NCI-H128 (cell line): Measurements from ENCODE around the gene MCOLN1.
A peak's percentile ranks its signal among the peaks of the same experiment; 100 is the strongest.

Experiments used
- DNase-seq: peaks from one replicate; lab custom pipeline; 2025; ENCODE audit not compliant: unreplicated experiment; lab: John Stamatoyannopoulos, UW

The MCOLN1 gene

DNA sequence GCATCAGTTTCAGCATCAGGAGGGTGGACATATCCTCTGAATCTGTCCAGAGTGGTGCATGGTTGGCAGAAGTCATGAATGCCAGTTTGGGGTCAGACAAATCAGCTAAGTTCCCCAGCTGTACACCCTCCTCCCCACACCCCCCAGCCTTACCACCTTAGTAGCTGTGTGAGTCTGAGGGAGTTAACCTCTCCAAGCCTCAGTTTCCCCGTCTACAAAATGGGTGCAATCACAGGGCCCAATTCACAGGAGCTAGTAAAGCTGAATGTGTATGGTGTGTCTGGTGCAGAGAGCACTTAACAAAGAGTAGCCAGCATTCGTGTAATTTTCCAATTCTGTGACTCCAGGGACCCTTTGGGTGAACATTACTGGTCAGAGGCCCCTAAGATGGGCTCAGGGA, 19.9 kb upstream of the MCOLN1 start:
- no peak for DNase-seq

DNA sequence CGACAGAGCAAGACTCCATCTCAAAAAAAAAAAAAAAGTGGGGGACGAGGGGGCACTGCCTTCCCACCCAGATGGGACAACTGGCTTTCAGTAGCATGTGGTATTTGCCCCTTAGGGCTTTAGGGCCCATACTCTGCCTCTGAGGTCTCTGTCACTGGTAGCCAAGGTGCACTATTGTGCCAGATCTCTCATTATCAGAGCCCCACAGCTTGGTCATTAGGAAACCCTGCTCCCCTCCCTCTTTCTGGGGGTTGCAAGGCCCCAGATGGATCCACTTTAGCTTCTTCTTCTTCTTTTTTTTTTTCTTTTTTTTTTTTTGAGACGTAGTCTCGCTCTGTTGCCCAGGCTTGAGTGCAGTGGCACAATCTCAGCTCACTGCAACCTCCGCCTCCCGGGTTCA, 17.7 kb upstream of the MCOLN1 start:
- DNase-seq, result no peak

DNA sequence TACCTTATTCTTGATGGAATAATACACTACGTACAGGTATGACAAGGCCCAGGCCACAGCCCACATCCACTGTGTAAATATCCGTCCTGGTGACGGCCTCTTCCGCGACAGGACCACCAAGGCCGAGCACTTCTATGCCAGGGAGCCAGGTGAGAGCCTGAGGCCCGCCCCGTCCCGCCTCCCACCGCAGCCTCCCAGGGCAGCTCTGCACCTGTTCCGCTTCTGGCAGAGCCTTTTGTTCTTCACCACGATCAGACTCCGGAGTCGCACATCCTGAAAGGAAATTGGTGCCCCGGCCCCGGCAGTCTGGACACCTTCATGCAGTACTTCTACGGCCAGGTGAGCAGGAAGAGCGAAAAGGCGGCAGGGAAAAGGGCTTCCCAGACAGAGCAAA, 17.1 kb upstream of the MCOLN1 start:
- no peak for DNase-seq

DNA sequence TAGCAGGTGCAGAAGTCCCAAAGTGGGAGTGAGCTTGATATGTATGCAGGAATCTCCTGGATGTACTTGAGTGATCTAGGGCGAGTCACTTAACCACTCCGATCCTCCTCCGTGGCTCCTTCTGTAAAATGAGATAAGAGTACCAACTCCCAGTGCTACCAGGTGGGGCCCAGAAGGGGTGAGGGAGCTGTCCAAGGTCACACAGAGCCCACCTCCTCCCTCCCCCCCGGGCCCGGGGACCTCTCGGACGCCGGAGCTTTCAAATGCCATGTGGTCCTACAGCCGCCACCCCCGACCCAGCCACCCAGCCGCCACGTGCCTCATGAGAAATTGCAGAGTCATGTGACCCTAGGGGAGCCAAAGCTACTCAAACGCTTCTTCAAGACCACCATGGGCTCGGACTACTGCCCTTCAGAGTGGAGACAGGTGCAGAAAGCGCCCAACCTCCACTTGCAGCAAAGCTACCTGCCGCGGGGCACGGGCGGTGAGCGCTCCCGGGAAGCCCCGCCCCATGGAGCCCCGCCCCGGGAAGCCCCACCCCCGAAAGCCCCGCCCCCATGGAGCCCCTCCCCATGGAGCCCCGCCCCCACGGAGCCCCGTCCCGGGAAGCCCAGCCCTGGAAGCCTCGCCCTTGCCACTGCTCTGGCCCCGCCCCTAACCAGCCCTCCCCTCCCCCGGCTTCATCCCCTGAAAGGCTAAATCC, 16.6 kb upstream of the MCOLN1 start:
- peak; percentile 36 for DNase-seq

DNA sequence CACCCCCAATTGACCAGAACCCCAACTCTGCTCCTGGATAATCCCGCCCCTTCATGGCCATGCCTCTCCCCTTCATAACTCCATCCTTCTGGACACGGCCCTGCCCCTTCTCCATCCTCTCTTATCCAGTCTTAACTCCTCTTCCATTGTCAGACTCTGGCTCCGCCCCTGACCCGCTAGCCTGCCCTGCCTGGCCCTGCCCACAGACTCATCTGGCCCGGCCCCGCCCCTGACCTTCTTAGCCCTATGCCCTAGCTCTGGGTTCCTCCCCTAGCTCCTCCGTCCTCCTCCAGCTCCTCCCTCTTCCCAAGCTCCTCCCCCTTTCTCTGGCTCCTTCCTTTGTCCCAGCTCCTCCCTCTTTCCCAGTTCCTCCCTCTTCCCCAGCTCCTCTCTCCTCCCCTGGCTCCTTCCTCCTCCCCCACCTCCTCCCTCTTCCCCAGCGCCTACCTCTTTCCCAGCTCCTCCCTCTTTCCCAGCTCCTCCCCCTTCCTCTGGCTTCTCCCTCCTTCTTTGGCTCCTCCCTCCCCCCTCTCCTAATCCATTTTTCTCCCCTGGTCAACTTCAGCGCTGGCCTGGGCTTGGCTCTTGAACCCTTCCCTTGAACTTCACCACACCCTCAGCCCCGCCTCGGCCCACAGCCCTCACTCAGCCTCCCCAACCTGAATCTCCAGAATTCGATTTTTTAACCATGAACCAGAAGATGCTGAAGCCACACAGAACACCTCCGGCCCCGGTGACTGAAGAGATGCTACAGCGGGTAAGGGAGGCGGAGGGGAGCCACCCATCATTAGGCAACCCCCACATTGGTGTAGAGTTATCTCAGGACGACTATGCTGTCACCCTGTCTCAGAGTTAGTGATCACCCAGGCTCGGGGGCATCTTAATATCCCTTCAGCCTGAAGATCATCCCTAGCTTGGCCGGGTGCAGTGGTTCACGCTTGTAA, 15.8 kb upstream of the MCOLN1 start:
- DNase-seq, result peak; percentile 50

DNA sequence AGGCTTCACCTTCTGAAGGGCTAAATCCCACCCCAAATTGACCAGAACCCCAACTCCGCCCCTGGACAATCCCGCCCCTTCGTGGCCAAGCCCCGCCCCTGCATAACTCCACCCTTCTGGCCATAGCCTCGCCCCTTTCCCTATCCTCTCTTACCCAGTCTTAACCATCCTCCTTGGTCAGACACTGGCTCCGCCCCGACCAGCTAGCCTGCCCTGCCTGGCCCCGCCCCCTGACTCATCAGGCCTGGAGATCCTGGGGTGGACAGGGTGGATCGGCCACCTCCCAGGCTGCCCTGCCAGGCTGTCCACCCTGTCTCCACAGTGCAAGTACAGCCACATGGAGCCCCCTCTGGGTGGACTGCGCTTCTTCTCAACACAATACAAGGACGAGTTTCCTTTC, 14.5 kb upstream of the MCOLN1 start:
- DNase-seq, result no peak

DNA sequence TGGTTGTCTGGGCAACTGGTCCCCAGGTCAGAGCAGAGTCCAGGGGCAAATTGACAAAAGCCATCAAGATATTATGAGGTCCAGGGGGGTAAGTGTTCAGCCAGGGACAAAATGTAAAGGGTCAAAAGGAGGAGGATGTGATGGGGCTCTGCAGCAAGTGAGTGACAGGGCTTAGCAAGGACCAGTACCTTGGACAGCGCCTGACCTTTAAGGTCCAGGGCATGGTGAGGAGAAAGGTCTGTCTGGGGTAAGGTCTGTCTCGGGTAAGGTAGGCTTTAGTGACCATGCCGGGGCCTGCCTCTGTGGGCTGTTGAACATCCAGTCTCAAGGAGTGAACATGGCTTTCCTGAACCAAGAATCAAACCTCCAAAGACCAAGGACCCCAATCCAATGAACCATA, 12.8 kb upstream of the MCOLN1 start:
- DNase-seq, result no peak

DNA sequence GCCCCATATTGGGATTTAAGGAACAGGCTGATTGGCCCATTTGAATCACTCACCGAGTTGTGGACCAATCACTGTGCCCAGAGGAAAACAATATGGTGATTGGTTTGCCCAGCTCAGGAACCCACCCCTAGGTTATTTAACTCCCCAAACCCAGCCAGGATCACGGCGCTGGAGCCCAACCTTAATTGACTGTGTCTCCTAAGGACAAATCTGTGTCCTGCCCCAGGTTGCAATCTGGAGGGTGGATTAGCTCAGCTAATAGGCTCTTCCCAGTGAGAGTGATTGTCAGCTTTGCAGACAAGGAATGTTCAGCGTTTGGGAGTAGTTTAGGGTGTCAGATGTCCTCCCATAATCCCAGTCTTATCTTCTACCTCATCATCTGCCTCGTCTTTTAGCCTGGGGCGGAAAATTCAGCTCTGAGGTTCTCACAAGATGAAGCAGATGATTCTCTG, 10.0 kb upstream of the MCOLN1 start:
- DNase-seq, result no peak

DNA sequence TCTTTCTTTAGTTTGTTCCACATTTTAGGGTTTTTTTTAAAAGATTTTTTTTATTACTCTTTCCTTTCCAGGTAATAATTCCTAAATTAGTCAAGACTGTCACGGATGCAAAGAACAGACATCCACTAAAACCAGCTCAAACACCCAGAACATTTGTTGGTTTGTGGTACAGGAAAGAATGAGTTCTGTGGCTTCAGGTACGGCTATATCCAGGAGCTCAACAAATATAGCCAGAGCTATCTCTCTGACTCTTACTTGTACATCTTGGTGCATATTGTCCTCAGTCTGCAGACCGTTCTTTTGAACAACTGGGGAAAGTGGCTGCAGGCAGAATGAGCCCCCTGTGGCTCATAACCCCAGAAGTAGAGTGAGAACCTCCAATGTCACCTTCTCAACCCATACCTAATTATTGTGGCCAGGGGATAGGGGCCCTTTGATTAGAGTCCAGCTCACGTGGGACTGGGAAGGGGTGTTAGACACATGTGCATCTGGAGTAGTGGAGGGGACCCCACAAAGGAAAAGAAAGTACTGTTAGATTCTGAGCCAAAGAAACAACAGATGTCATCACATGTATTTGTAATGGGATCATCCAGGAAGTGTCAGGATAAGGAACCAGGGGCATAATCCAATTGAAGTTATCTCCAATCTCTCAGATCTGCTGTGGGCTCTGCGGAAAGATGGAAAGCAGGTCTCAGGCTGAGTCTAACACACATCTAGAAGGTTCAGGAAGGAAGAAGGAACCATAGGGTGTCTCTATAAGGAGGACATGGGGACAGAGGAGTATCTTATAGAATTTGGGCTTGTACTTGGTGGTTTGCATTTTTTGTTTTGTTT, 8.4 kb upstream of the MCOLN1 start:
- no peak for DNase-seq

DNA sequence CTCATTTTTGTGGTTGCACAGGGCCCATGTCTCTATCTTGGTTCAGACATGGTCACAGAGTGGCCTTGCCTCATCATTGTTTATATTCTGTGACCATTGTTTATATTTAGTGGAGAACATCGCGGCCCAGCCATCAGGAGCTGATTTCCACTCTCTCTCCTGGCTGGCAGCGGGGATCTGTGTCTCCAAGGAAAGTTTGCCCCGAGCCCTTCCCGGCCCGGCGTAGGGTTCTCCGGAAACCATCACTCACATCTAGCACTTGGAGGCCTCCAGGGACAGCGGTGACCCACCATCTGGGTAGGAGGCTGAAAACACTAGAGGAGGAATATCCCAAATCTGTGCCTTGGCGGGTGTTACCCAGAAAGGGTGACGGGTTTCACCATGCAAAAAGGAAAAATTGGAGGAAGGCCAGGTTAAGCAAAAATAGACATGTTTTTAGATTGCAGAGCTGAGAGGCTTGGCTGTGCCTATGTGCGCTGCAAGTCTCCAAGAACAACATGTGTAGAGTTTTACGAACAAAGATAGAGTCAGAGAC, 7.2 kb upstream of the MCOLN1 start:
- no peak for DNase-seq

DNA sequence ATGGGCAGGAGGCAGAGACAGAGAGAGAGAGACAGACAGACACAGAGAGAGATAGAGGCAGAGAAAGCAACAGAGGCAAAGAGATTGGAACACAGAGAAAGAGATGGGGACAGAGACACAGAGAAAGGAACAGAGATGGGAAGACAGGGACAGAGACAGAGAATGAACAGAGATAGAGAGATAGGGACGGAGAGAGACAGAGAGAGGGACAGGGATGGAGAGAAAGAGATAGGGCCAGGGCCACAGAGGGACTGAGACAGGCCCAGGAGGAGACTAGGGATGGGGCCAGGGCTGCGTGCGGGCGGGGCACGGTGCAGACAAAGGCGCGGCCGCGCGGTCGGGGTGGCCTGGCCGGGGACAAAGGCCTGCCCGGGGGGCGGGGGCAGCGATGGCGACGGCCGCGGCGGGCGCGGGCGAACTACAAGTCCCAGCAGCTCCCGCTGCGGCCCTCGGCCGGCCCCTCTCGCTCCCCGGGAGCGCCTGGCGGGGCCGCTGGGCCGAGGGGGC, 6.7 kb upstream of the MCOLN1 start, which contains the start of gene ZNF358:
Gene ZNF358 (plus strand): TSS at position 459 of the 507 bp plus-strand sequence. CDS start 3,140 bp downstream, outside the sequence.
- peak; percentile 35 for DNase-seq

DNA sequence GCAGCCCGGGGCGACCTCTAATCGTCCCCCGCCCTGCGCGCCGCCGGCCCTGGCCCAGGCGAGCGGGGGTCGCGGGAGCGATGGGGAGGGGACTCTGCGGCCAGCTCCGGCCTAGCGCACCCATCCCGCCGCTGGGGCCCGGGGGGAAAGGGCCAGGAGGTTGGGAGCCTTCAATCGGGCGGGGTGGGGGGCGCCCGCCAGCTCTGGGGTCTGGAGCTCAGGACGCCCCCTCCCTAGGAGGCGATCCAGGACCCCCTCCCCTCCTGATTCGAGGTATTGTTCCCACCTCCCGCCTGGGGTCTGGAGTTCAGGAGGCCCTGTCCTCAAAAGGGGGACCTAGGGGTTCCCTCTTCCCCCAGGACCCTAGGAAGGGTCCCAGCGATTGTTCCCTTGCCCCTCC, 6.1 kb upstream of the MCOLN1 start:
- DNase-seq, result no peak

DNA sequence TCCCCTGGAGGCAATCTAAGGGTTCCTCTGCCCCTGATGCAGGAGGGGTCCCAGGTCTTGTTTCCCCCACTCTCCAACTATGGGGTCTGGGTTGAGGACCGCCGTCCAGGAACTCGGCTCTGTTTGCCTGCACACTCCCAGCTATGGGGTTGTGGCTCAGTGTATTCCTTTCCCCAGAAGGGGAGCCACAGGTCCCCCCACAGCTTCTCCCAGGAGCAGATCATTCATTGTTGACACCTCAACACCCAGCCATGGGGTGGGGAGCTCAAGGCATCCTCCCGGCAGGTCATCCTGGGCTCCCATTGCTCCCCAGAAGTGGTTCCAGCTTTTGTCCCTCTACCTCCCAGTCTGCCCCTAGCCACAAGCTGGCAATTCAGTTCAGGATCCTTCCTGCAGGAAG, 5.5 kb upstream of the MCOLN1 start:
- no peak for DNase-seq

DNA sequence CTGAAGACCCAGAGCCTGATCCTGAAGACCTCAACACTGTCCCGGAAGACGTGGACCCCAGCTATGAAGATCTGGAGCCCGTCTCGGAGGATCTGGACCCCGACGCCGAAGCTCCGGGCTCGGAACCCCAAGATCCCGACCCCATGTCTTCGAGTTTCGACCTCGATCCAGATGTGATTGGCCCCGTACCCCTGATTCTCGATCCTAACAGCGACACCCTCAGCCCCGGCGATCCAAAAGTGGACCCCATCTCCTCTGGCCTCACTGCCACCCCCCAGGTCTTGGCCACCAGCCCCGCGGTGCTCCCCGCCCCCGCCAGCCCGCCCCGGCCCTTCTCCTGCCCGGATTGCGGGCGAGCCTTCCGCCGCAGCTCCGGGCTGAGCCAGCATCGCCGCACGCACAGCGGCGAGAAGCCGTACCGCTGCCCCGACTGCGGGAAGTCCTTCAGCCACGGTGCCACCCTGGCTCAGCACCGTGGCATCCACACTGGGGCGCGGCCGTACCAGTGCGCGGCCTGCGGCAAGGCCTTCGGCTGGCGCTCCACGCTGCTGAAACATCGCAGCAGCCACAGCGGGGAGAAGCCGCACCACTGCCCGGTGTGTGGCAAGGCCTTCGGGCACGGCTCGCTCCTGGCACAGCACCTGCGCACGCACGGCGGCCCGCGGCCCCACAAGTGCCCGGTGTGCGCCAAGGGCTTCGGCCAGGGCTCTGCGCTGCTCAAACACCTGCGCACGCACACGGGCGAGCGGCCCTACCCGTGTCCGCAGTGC, 2.9 kb upstream of the MCOLN1 start:
- DNase-seq, result no peak

DNA sequence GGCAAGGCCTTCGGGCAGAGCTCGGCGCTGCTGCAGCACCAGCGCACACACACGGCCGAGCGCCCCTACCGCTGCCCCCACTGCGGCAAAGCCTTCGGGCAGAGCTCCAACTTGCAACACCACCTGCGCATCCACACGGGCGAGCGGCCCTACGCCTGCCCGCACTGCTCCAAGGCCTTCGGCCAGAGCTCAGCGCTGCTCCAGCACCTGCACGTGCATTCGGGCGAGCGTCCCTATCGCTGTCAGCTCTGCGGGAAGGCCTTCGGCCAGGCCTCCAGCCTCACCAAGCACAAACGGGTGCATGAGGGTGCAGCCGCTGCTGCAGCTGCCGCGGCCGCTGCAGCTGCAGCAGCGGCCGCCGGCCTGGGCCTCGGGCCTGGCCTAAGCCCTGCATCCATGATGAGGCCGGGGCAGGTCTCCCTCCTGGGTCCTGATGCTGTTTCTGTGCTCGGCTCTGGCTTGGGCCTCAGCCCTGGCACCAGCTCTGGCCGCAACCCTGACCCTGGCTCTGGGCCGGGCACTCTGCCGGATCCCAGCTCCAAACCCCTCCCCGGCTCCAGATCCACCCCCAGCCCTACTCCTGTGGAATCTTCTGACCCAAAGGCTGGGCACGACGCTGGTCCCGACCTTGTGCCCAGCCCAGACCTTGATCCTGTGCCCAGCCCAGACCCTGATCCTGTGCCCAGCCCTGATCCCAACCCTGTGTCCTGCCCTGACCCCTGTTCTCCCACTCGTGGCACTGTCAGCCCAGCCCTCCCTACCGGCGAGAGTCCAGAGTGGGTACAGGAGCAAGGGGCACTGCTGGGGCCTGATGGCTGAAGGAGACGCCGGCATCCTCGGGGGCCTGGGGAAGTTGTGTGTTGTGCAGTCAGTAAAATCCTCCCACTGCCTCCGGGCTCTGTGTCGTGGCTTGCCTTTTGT, 2.0 kb upstream of the MCOLN1 start:
- no peak for DNase-seq

DNA sequence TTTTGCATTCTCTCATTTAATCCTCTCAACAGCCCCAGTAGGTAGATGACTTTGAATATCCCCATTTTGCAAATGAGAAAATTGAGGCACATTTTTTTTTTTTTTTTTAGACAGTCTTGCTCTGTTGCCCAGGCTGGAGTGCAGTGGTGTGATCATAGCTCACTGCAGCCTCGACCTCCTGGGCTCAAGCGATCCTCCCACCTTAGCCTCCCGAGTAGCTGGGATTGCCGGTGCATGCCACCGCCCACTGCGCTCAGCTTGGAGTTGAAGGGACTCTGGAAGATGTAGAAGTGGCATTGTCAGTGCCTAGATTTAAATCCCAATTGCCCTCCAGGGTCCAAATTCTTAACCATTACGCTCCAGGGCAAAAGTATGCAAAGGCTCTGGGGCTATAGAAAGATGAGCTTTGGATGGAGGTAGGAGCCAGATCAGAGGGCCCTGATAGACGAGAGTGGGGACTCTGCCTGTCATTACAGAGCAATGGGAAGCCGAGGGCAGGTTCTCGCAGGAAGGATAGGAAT, 813 bp upstream of the MCOLN1 start:
- no peak for DNase-seq

DNA sequence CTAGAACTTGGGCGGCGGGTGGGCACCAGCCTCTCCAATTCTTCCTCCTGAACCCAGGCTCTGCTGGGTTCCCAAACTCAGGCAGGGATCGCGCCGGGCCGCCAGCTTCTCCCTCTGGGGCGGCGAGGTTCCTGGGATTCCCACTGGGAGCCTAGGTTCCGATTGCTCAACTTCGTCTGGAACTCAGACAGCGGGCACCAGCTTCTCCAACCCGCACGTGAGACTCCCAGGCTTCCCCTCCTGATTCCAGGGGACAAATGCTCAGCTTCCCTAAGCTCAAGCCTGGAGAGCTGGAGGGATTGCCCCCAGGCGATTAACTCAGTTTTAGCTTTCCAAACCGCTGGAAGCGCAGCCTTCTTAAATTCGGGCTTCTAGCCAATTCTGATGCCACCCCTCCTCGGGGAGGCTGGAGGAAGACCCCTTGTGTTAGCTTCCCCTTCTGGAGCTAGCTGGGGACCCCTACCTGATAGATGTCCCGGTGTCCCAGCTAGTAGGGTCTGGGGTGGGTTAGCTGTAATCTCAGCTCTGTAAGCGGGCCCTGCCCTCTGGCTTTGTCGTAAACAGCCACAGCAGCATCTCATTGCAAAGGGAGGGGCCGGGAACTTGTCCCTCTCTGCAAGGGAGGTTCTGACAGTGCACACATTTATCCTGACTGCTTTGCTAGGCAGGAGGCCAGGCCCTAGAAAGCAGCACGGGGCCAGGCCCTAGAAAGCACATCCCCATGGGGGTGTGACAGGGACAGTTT, 671 bp downstream of the MCOLN1 start:
- DNase-seq, result no peak

DNA sequence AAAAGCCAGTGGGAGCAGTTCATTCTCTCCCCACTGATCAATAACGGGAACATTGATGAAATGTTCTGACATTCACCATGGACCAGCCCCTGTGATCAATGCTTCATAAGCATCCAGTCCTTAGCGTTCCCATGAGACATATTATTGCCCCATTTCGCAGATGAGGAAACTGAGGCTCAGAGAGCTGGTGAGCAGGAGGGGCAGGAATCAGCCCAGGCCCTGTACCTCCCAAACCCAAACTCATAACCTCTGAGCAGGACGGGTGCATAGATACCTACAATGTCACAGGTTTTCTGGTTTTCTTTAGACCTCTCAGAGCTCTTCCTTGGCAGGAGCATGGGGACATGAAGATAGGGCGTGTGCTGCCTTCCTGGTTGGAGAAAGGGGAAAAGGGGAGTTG, 2.1 kb downstream of the MCOLN1 start:
- no peak for DNase-seq
